GM12878 (cell line): Measurements from ENCODE around the gene SCARF2. TPM values are rescaled to one million over a fixed set of nuclear protein-coding genes. Genes with fewer than 3 reads are reported as not detected.

Experiments
- ATAC-seq: fragments of 200-7000 bp; cut with Tn5 transposase; 3 replicates; pipeline ENCODE4 v1.9.1; 2020; ENCODE audit warnings: mild to moderate bottlenecking, moderate library complexity
- BruUV-seq: library from RNA; stranded (reverse); fragments of 400-500 nt; replicated peaks from 2 replicates; lab custom pipeline; 2021; lab: Mats Ljungman, UMichigan
- CTCF ChIA-PET: fragments of 300-600 bp; sonication (Branson Sonifier 250); formaldehyde crosslinking; extraction: SDS; loops from one replicate; lab custom pipeline; 2021; ENCODE audit warnings: inconsistent platforms; lab: Yijun Ruan, JAX
- POLR2A ChIA-PET: fragments of 350-600 bp; formaldehyde crosslinking; extraction: SDS; loops from one replicate; lab custom pipeline; 2021; ENCODE audit warnings: inconsistent platforms; lab: Charles Lee
- RAD21 ChIA-PET: fragments of 300-600 bp; sonication (Branson Sonifier 250); formaldehyde crosslinking; loops from one replicate; lab custom pipeline; 2023; ENCODE audit warnings: antibody characterized with exemption; ENCODE audit not compliant: unreplicated experiment; lab: Charles Lee
- SMC1A ChIA-PET: fragments of 300-600 bp; sonication (Branson Sonifier 250); formaldehyde crosslinking; loops from one replicate; lab custom pipeline; 2023; ENCODE audit not compliant: unreplicated experiment, uncharacterized antibody; lab: Charles Lee
- DNase-seq: peaks from one replicate; pipeline ENCODE4 v3.0.0-alpha.2; 2011; ENCODE audit warnings: low read depth, low spot score
- FAIRE-seq: peaks from 3 replicates; lab custom pipeline; 2011; peaks lifted over from hg19 to GRCh38; lab: Jason Lieb, UNC
- H2AFZ ChIP-seq: 2 replicates; pipeline ENCODE4 v1.6.0; 2011; ENCODE audit warnings: low read depth, low read length, control low read depth; ENCODE audit not compliant: control insufficient read depth
- H3K27ac ChIP-seq: 2 replicates; pipeline ENCODE4 v1.5.1; 2011; ENCODE audit warnings: control low read depth; ENCODE audit not compliant: control insufficient read depth, insufficient read depth
- H3K27me3 ChIP-seq, 2 experiments: replicated peaks in 1 of 2; 2 replicates each; pipeline versions ENCODE4 v1.6.0 to v1.6.1; 2011; ENCODE audit warnings: low read length in 1 of 2; ENCODE audit not compliant: control insufficient read depth in 2 of 2, insufficient read depth in 2 of 2
- H3K36me3 ChIP-seq, 2 experiments: 2 replicates each; pipeline ENCODE4 v1.5.1; 2011; ENCODE audit warnings: low read length in 1 of 2; ENCODE audit not compliant: control insufficient read depth in 2 of 2, insufficient read depth in 2 of 2
- H3K4me1 ChIP-seq: 2 replicates; pipeline ENCODE4 v1.6.1; 2011; ENCODE audit warnings: mild to moderate bottlenecking, low read length, moderate library complexity, mixed read lengths; ENCODE audit not compliant: control insufficient read depth, insufficient read depth
- H3K4me2 ChIP-seq: 2 replicates; pipeline ENCODE4 v1.6.0; 2011; ENCODE audit warnings: control low read depth; ENCODE audit not compliant: control insufficient read depth, insufficient read depth
- H3K4me3 ChIP-seq: fragments of 200-600 bp; sonication (generic); 2 replicates; pipeline ENCODE4 v1.5.1; 2016
- H3K79me2 ChIP-seq: 2 replicates; pipeline ENCODE4 v1.6.0; 2011; ENCODE audit warnings: low read length; ENCODE audit not compliant: control insufficient read depth, insufficient read depth
- H3K9ac ChIP-seq: 2 replicates; pipeline ENCODE4 v1.8.0; 2011; ENCODE audit warnings: low read length, control low read depth, mixed read lengths; ENCODE audit not compliant: control insufficient read depth, insufficient read depth
- H3K9me3 ChIP-seq: replicated peaks from 3 replicates; pipeline ENCODE4 v1.5.1; 2011; ENCODE audit warnings: mild to moderate bottlenecking, low read length; ENCODE audit not compliant: control insufficient read depth, insufficient read depth
- H4K20me1 ChIP-seq: 2 replicates; pipeline ENCODE4 v1.6.0; 2011; ENCODE audit not compliant: control insufficient read depth, insufficient read depth
- IRF4 ChIP-seq: IDR thresholded peaks from 2 replicates; pipeline ENCODE4 v1.6.1; 2011; ENCODE audit warnings: low read depth, low read length
- PKNOX1 ChIP-seq: fragments of 450-650 bp; IDR thresholded peaks from 2 replicates; pipeline ENCODE4 v1.6.1; 2016; ENCODE audit warnings: mild to moderate bottlenecking
- SUZ12 ChIP-seq: fragments of 200-600 bp; sonication (generic); IDR thresholded peaks from one replicate; pipeline ENCODE4 v1.6.1; 2018; ENCODE audit warnings: antibody characterized with exemption, mild to moderate bottlenecking; ENCODE audit not compliant: unreplicated experiment
- ZNF687 ChIP-seq: fragments of 450-650 bp; IDR thresholded peaks from 2 replicates; pipeline ENCODE4 v1.6.1; 2017; ENCODE audit warnings: mild to moderate bottlenecking, moderate library complexity
- WGBS: methylation state at CpG from one replicate; pipeline ENCODE4 v1.1.6; 2016; ENCODE audit warnings: low lambda C conversion rate; ENCODE audit not compliant: insufficient replicate concordance, insufficient coverage; ENCODE audit errors: missing lambda C conversion rate; 5-methylcytosine and 5-hydroxymethylcytosine counted together
- in situ Hi-C: fragments of 300-500 bp; cut with MboI; formaldehyde crosslinking; loops from 9 replicates; pipeline ENCODE4 v1.14.3; 2018; ENCODE audit warnings: mixed read lengths
- intact Hi-C: fragments of 100-400 bp; cut with micrococcal nuclease; formaldehyde crosslinking; loops from one replicate; pipeline ENCODE4 v1.14.2; 2022; ENCODE audit not compliant: unreplicated experiment
- polyA plus RNA-seq, 11 experiments: library from polyadenylated mRNA; depleted of rRNA in 4 of 11; unstranded in 6 of 11; stranded (reverse) in 5 of 11; fragments of >200 nt; fragmentation: Nextera tagmentation in 4 of 11; fragmentation: Illumina TruSeq in 1 of 11; extraction: Ambion mirVana in 4 of 11; extraction: Trizol in 1 of 11; gene quantifications; 1 replicate in 1 of 11; 2 replicates in 10 of 11; pipeline versions ENCODE4 v1.2.1 to v1.2.3, GENCODE V29; 2011 to 2016; ENCODE audit warnings: inconsistent platforms in 2 of 11, missing spikeins in 2 of 11, low read depth in 1 of 11
- total RNA-seq, 4 experiments: library from RNA; depleted of rRNA in 3 of 4; stranded (reverse); fragments of >200 nt in 3 of 4; fragmentation: Illumina TruSeq in 1 of 4; extraction: Trizol in 1 of 4; gene quantifications; 2 replicates each; pipeline versions ENCODE4 v1.2.1 to v1.2.3, GENCODE V29; 2013 to 2021

SCARF2 gene
- total and polyA plus RNA-seq, 10 of the 15 experiments (the other 5 are each of a cell fraction or from before 2014, with no cell fraction given), result 0.01 to 0.74 (median 0.17) TPM; not detected in 5

GRCh38 chr22:20436768-20437612 lies 635 bp downstream of the SCARF2 start:
- H3K4me1 ChIP-seq, result no peaks in the 10 kb centered on the region
- H3K9ac ChIP-seq, result no peak overlapping the region
- H2AFZ ChIP-seq, result no peak overlapping the region
- no peaks in the 10 kb centered on the region; the same call in 1 of the 2 replicates for H4K20me1 ChIP-seq
- ChIA-PET POLR2A (no interaction called here), SMC1A (no interaction called here), RAD21 (no interaction called here), CTCF (no interaction called here)
- H3K4me2 ChIP-seq, result no peak overlapping the region
- no peaks in the 10 kb centered on the region for H3K36me3 ChIP-seq
- no TSS peak for BruUV-seq
- TF ChIP-seq PKNOX1 (no peak), SUZ12 (peak; percentile 53)
- DNase-seq (no peak), ATAC-seq (no peak), FAIRE-seq (no peak)
- no peaks in the 10 kb centered on the region for H3K79me2 ChIP-seq
- intact Hi-C loops (no loop called here), in situ Hi-C loops (no loop called here)
- WGBS, result 22% methylated on average over 57 of the region's 61 CpGs
- H3K27ac ChIP-seq, result no peak overlapping the region
- H3K4me3 ChIP-seq, result no peak overlapping the region
- no peaks in the 10 kb centered on the region for H3K9me3 ChIP-seq
- H3K27me3 ChIP-seq, result peaks cover 8 to 14% of the 10 kb centered on the region in 2 experiments; a peak in 3 of 4 replicates

DNA sequence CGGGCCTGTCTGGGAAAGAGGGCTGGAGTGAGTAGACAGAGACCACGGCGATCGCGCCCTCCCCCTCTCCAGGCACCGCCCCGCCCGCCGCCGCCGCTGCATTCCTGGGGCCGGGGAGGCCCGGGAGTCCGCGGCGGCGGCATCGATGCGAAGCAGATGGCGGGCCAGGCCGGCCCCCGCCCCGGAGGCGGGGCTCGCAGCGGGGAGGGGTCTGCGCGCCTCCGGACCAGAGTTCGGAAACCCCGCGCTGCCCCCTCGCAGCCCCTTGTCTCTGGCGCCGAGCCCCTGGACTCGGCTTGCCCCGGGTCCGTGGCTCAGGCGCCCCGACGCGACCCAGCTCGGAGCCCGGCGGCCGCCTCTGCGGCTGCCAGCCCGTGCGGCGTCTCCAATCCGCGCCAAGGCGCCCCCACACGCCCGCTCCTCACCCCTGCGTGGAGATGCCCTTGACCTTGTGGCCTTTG lies 1.3 kb downstream of the SCARF2 start:
- Histone ChIP-seq H3K27me3 (peaks cover 8 to 14% of the 10 kb centered on the region in 2 experiments; a peak in 3 of 4 replicates), H3K4me2 (no peak overlapping the region), H3K27ac (no peak overlapping the region), H3K36me3 (no peaks in the 10 kb centered on the region), H3K4me1 (no peaks in the 10 kb centered on the region), H4K20me1 (no peaks in the 10 kb centered on the region; the same call in 1 of the 2 replicates), H3K9ac (no peak overlapping the region), H3K79me2 (no peaks in the 10 kb centered on the region), H3K9me3 (no peaks in the 10 kb centered on the region), H3K4me3 (no peak overlapping the region), H2AFZ (no peak overlapping the region)
- POLR2A ChIA-PET, result no interaction called here
- WGBS, result 19% methylated on average over 52 of the region's 56 CpGs
- TF ChIP-seq ZNF687 (no peak), IRF4 (no peak), SUZ12 (peak; percentile 91)
- RAD21 ChIA-PET, result no interaction called here
- no peak for FAIRE-seq
- BruUV-seq, result no TSS peak
- ATAC-seq, result no peak
- no peak for DNase-seq
- in situ Hi-C loops, result no loop called here
- intact Hi-C loops, result no loop called here
- CTCF ChIA-PET, result no interaction called here
- SMC1A ChIA-PET, result no interaction called here
